ENCODE data around the gene FOXP2.

GRCh38 chr7:114567416-114567815 lies 152.8 kb downstream of the FOXP2 start:
- TF ChIP-seq, protein P1, sequence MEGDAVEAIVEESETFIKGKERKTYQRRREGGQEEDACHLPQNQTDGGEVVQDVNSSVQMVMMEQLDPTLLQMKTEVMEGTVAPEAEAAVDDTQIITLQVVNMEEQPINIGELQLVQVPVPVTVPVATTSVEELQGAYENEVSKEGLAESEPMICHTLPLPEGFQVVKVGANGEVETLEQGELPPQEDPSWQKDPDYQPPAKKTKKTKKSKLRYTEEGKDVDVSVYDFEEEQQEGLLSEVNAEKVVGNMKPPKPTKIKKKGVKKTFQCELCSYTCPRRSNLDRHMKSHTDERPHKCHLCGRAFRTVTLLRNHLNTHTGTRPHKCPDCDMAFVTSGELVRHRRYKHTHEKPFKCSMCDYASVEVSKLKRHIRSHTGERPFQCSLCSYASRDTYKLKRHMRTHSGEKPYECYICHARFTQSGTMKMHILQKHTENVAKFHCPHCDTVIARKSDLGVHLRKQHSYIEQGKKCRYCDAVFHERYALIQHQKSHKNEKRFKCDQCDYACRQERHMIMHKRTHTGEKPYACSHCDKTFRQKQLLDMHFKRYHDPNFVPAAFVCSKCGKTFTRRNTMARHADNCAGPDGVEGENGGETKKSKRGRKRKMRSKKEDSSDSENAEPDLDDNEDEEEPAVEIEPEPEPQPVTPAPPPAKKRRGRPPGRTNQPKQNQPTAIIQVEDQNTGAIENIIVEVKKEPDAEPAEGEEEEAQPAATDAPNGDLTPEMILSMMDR (conservative IDR thresholded peaks at IDR 0.05; ENCODE audit: low read length), result no peak
- TF ChIP-seq EZH2phosphoT487 (IDR thresholded peaks at IDR 0.05; ENCODE audit: borderline replicate concordance), result no peak

Data from Loucy (cell line).